Smooth muscle cell (in vitro differentiated cells): Measurements from ENCODE around the gene CDH3. TPM values are rescaled to one million over a fixed set of nuclear protein-coding genes. Genes with fewer than 3 reads are reported as not detected.

ENCODE experiments used
- DNase-seq: peaks from one replicate; lab custom pipeline; 2025; ENCODE audit not compliant: unreplicated experiment; lab: John Stamatoyannopoulos, UW
- H2AFZ ChIP-seq: fragments of 200-600 bp; sonication (generic); 2 replicates; pipeline ENCODE4 v1.6.0; 2016; ENCODE audit warnings: antibody characterized with exemption, low read depth, mild to moderate bottlenecking
- H3F3A ChIP-seq: fragments of 200-600 bp; sonication (generic); 2 replicates; pipeline ENCODE4 v1.6.0; 2017; ENCODE audit warnings: antibody characterized with exemption, low read depth
- H3K27ac ChIP-seq: fragments of 200-600 bp; sonication (generic); 2 replicates; pipeline ENCODE4 v1.5.1; 2016; ENCODE audit warnings: low read depth, mild to moderate bottlenecking
- H3K27me3 ChIP-seq: fragments of 200-600 bp; sonication (generic); 2 replicates; pipeline ENCODE4 v1.6.1; 2016; ENCODE audit warnings: low read depth, mild to moderate bottlenecking
- H3K36me3 ChIP-seq: fragments of 200-600 bp; sonication (generic); 2 replicates; pipeline ENCODE4 v1.5.1; 2016; ENCODE audit warnings: low read depth
- H3K4me1 ChIP-seq: fragments of 200-600 bp; sonication (generic); 2 replicates; pipeline ENCODE4 v1.5.1; 2016; ENCODE audit warnings: low read depth
- H3K4me2 ChIP-seq: fragments of 200-600 bp; sonication (generic); 2 replicates; pipeline ENCODE4 v1.6.0; 2016; ENCODE audit warnings: mild to moderate bottlenecking
- H3K4me3 ChIP-seq: fragments of 200-600 bp; sonication (generic); 2 replicates; pipeline ENCODE4 v1.5.1; 2016; ENCODE audit warnings: mild to moderate bottlenecking
- H3K79me2 ChIP-seq: fragments of 200-600 bp; sonication (generic); 2 replicates; pipeline ENCODE4 v1.6.0; 2016; ENCODE audit warnings: low read depth, mild to moderate bottlenecking
- H3K9ac ChIP-seq: fragments of 200-600 bp; sonication (generic); 2 replicates; pipeline ENCODE4 v1.6.0; 2016; ENCODE audit warnings: low read depth
- H3K9me3 ChIP-seq: fragments of 200-600 bp; sonication (generic); replicated peaks from 2 replicates; pipeline ENCODE4 v1.5.1; 2016; ENCODE audit warnings: low read depth
- H4K20me1 ChIP-seq: fragments of 200-600 bp; sonication (generic); 2 replicates; pipeline ENCODE4 v1.6.0; 2016; ENCODE audit warnings: low read depth
- CTCF ChIP-seq: fragments of 200-600 bp; sonication (generic); IDR thresholded peaks from 2 replicates; pipeline ENCODE4 v1.5.1; 2017; ENCODE audit warnings: borderline replicate concordance, mild to moderate bottlenecking, antibody characterized with exemption; ENCODE audit not compliant: insufficient read depth, poor library complexity, severe bottlenecking
- WGBS: methylation state at CpG from one replicate; pipeline ENCODE4 v1.1.7; 2016; ENCODE audit warnings: low lambda C conversion rate; 5-methylcytosine and 5-hydroxymethylcytosine counted together
- polyA plus RNA-seq: library from polyadenylated mRNA; unstranded; fragments of >200 nt; fragmentation: Nextera tagmentation; extraction: Ambion mirVana; gene quantifications from 2 replicates; pipeline ENCODE4 v1.2.1, GENCODE V29; 2016
- total RNA-seq: library from RNA; depleted of rRNA; stranded (reverse); fragments of >200 nt; gene quantifications from 2 replicates; pipeline ENCODE4 v1.2.3, GENCODE V29; 2014

Gene CDH3
- total and polyA plus RNA-seq, 2 experiments from 2014 or later, result 18.9 to 78.2 TPM

- no peaks in the 10 kb centered on the region for H3K4me1 ChIP-seq
- no peaks in the 10 kb centered on the region for H3K27me3 ChIP-seq
- no peak overlapping the region for H3K27ac ChIP-seq
- no peaks in the 10 kb centered on the region for H3K36me3 ChIP-seq
- H3F3A ChIP-seq, result no peaks in the 10 kb centered on the region
- no peak overlapping the region for H2AFZ ChIP-seq
- H3K4me2 ChIP-seq, result no peak overlapping the region
- H4K20me1 ChIP-seq, result no peaks in the 10 kb centered on the region
- H3K9me3 ChIP-seq, result no peaks in the 10 kb centered on the region
- H3K4me3 ChIP-seq, result no peak overlapping the region
- TF ChIP-seq CTCF, result no peak
- no peak overlapping the region for H3K9ac ChIP-seq
- WGBS, result 96% methylated on average over 23 of the region's 23 CpGs
- no peaks in the 10 kb centered on the region for H3K79me2 ChIP-seq
- no peak for DNase-seq
These were observed 53.0 kb downstream of the CDH3 start for GRCh38 chr16:68698091-68698490.

- H3K4me1 ChIP-seq, result no peaks in the 10 kb centered on the region
- no peaks in the 10 kb centered on the region for H3F3A ChIP-seq
- DNase-seq, result no peak
- no peaks in the 10 kb centered on the region for H4K20me1 ChIP-seq
- H2AFZ ChIP-seq, result no peak overlapping the region
- H3K79me2 ChIP-seq, result no peaks in the 10 kb centered on the region
- no peaks in the 10 kb centered on the region for H3K27me3 ChIP-seq
- no peak overlapping the region for H3K4me3 ChIP-seq
- H3K27ac ChIP-seq, result no peak overlapping the region
- WGBS, result 43% methylated on average over 6 of the region's 6 CpGs
- no peaks in the 10 kb centered on the region for H3K36me3 ChIP-seq
- no peak for TF ChIP-seq CTCF
- H3K4me2 ChIP-seq, result no peak overlapping the region
- no peaks in the 10 kb centered on the region for H3K9me3 ChIP-seq
- H3K9ac ChIP-seq, result no peak overlapping the region
These were observed 55.0 kb downstream of the CDH3 start for GRCh38 chr16:68700120-68700519.

GRCh38 chr16:68700831-68701230 is 55.7 kb downstream of the CDH3 start:
- H2AFZ ChIP-seq, result no peak overlapping the region
- H3K79me2 ChIP-seq, result no peaks in the 10 kb centered on the region
- no peak overlapping the region for H3K9ac ChIP-seq
- H4K20me1 ChIP-seq, result no peaks in the 10 kb centered on the region
- no peaks in the 10 kb centered on the region for H3K4me1 ChIP-seq
- H3K9me3 ChIP-seq, result no peaks in the 10 kb centered on the region
- H3K27me3 ChIP-seq, result no peaks in the 10 kb centered on the region
- 91% methylated on average over 5 of the region's 5 CpGs for WGBS
- H3K4me3 ChIP-seq, result no peak overlapping the region
- TF ChIP-seq CTCF, result no peak
- no peak for DNase-seq
- no peak overlapping the region for H3K27ac ChIP-seq
- H3K36me3 ChIP-seq, result no peaks in the 10 kb centered on the region
- no peaks in the 10 kb centered on the region for H3F3A ChIP-seq
- H3K4me2 ChIP-seq, result no peak overlapping the region

GRCh38 chr16:68704232-68704867 is 59.2 kb downstream of the CDH3 start:
- no peak overlapping the region for H3K4me2 ChIP-seq
- no peak overlapping the region for H3K4me3 ChIP-seq
- no peaks in the 10 kb centered on the region for H3K27me3 ChIP-seq
- no peak overlapping the region for H2AFZ ChIP-seq
- peak; percentile 7 for DNase-seq
- H4K20me1 ChIP-seq, result no peaks in the 10 kb centered on the region
- H3K27ac ChIP-seq, result no peak overlapping the region
- WGBS, result 48% methylated on average over 13 of the region's 15 CpGs
- no peaks in the 10 kb centered on the region for H3K36me3 ChIP-seq
- H3K9me3 ChIP-seq, result no peaks in the 10 kb centered on the region
- peak; percentile 75 for TF ChIP-seq CTCF
- no peaks in the 10 kb centered on the region for H3K4me1 ChIP-seq
- H3K79me2 ChIP-seq, result no peaks in the 10 kb centered on the region
- no peak overlapping the region for H3K9ac ChIP-seq
- peaks cover 5% of the 10 kb centered on the region for H3F3A ChIP-seq
